Kidney (tissue), 14 donors: Measurements from ENCODE around the gene SERPINB13. TPM values are rescaled to one million over a fixed set of nuclear protein-coding genes. Genes with fewer than 3 reads are reported as not detected.

Source experiments
- DNase-seq, 5 donors: peaks; one replicate each; pipeline ENCODE4 v3.0.0-alpha.2; 2013 to 2020
- FAIRE-seq: peaks from 2 replicates; lab custom pipeline; 2012; peaks lifted over from hg19 to GRCh38; lab: Jason Lieb, UNC
- H3K27ac ChIP-seq, 2 donors: one replicate each; pipeline ENCODE4 v1.7.0; 2013; ENCODE audit warnings: low read depth in 2 of 2, low read length in 2 of 2, inconsistent platforms in 1 of 2
- H3K27me3 ChIP-seq: one replicate; pipeline ENCODE4 v1.7.1; 2013; ENCODE audit warnings: low read length, inconsistent platforms; ENCODE audit not compliant: control insufficient read depth, insufficient read depth
- H3K36me3 ChIP-seq, 3 donors: one replicate each; pipeline versions ENCODE4 v1.7.0 to v1.7.1; 2013; ENCODE audit warnings: low read length in 3 of 3, control low read depth in 1 of 3, inconsistent platforms in 1 of 3; ENCODE audit not compliant: insufficient read depth in 3 of 3, control insufficient read depth in 2 of 3
- H3K4me1 ChIP-seq, 3 donors: one replicate each; pipeline versions ENCODE4 v1.7.0 to v1.7.1; 2013; ENCODE audit warnings: low read length in 3 of 3, inconsistent platforms in 1 of 3, low read depth in 1 of 3; ENCODE audit not compliant: control insufficient read depth in 2 of 3, insufficient read depth in 2 of 3
- H3K4me3 ChIP-seq, 3 donors: one replicate each; pipeline versions ENCODE4 v1.7.0 to v1.8.1; 2013; ENCODE audit warnings: low read length in 3 of 3, control low read depth in 1 of 3, inconsistent platforms in 1 of 3
- H3K9ac ChIP-seq, 3 donors: one replicate each; pipeline versions ENCODE4 v1.7.0 to v1.7.1; 2013; ENCODE audit warnings: low read length in 3 of 3, control low read depth in 1 of 3, inconsistent platforms in 1 of 3
- H3K9me3 ChIP-seq, 3 donors: one replicate each; pipeline versions ENCODE4 v1.7.0 to v1.7.1; 2013; ENCODE audit warnings: low read length in 3 of 3, control low read depth in 1 of 3, inconsistent platforms in 1 of 3; ENCODE audit not compliant: control insufficient read depth in 2 of 3, insufficient read depth in 1 of 3
- CTCF ChIP-seq: IDR thresholded peaks from 3 replicates; pipeline ENCODE4 v1.5.1; 2012; ENCODE audit warnings: mild to moderate bottlenecking, moderate library complexity, borderline replicate concordance; ENCODE audit not compliant: insufficient read depth; ENCODE audit errors: extremely low read depth
- intact Hi-C: fragments of 100-400 bp; cut with DNase I; formaldehyde crosslinking; loops from one replicate; pipeline ENCODE4 v1.11.1; 2022
- polyA plus RNA-seq: library from polyadenylated mRNA; stranded (reverse); fragments of 350-450 nt; fragmentation: Illumina TruSeq; extraction: RNeasy Lipid Tissue Mini Kit (QIAGEN cat#74804); gene quantifications from one replicate; pipeline ENCODE4 v1.2.3, GENCODE V29; 2014; ENCODE audit warnings: low read depth, low replicate concordance; ENCODE audit not compliant: insufficient read depth
- total RNA-seq: library from RNA; stranded (reverse); fragmentation: NEBNext Ultra II Directional; extraction: Animal tissue kit (Norgen Biotek cat#: 25700); gene quantifications from one replicate; pipeline ENCODE4 v1.2.1, GENCODE V29; 2021
- donor health status: control.
- donor health status: control.
- donor health status: control.
- donor health status: control.
- donor health status: control.
- donor health status: DM: yes; HTN: yes; CAD: no.
- donor health status: Normal renal cell carcinoma (clear cell type).

The SERPINB13 gene
- total and polyA plus RNA-seq, 2 donors from 2014 or later = not detected

GRCh38 chr18:63617049-63617914 lies 30.1 kb downstream of the SERPINB13 start:
- H3K27me3 ChIP-seq = no peaks in the 10 kb centered on the region
- H3K9me3 ChIP-seq = no peaks in the 10 kb centered on the region
- no peak for FAIRE-seq
- TF ChIP-seq CTCF = no peak
- no peak overlapping the region for H3K27ac ChIP-seq
- H3K36me3 ChIP-seq = no peaks in the 10 kb centered on the region
- no peaks in the 10 kb centered on the region for H3K4me1 ChIP-seq
- intact Hi-C loops = no loop called here
- H3K4me3 ChIP-seq = no peak overlapping the region
- no peak overlapping the region for H3K9ac ChIP-seq
- DNase-seq = peak in 1 of 5 donors; percentile 7

GRCh38 chr18:63617915-63618234 lies 30.7 kb downstream of the SERPINB13 start:
- no peak for DNase-seq
- Histone ChIP-seq H3K9me3 (no peaks in the 10 kb centered on the region), H3K27me3 (no peaks in the 10 kb centered on the region), H3K4me1 (no peaks in the 10 kb centered on the region), H3K36me3 (no peaks in the 10 kb centered on the region), H3K4me3 (no peak overlapping the region), H3K9ac (no peak overlapping the region), H3K27ac (no peak overlapping the region)
- TF ChIP-seq CTCF = no peak
- intact Hi-C loops = no loop called here
- no peak for FAIRE-seq

- Histone ChIP-seq H3K4me3 (no peak overlapping the region), H3K27me3 (no peaks in the 10 kb centered on the region), H3K4me1 (no peaks in the 10 kb centered on the region), H3K36me3 (no peaks in the 10 kb centered on the region), H3K27ac (no peak overlapping the region), H3K9ac (no peak overlapping the region), H3K9me3 (peaks cover 0 to 3% (median 0%) of the 10 kb centered on the region in 3 donors)
- intact Hi-C loops = no loop called here
- no peak for TF ChIP-seq CTCF
- FAIRE-seq (no peak), DNase-seq (no peak)
Observed at GRCh38 chr18:63619661-63620060, 32.5 kb downstream of the SERPINB13 start.

- H3K36me3 ChIP-seq = no peaks in the 10 kb centered on the region
Observed at GRCh38 chr18:63624863-63625262, 37.7 kb downstream of the SERPINB13 start.

More at GRCh38 chr18:63624863-63625262, 37.7 kb downstream of the SERPINB13 start:
- H3K27ac ChIP-seq = no peak overlapping the region
- H3K9ac ChIP-seq = no peak overlapping the region
- H3K4me1 ChIP-seq = no peaks in the 10 kb centered on the region
- no peak overlapping the region for H3K4me3 ChIP-seq
- TF ChIP-seq CTCF = no peak
- intact Hi-C loops = no loop called here
- DNase-seq = no peak
- H3K9me3 ChIP-seq = peaks cover 0 to 11% (median 0%) of the 10 kb centered on the region in 3 donors
- H3K27me3 ChIP-seq = no peaks in the 10 kb centered on the region
- no peak for FAIRE-seq
